HL-60 (cell line): Measurements from ENCODE around the gene EDARADD.

Source experiments
- DNase-seq, 2 experiments: peaks; one replicate each; pipeline ENCODE4 v3.0.0-alpha.2; 2010 to 2020; ENCODE audit warnings: low read depth in 1 of 2, low spot score in 1 of 2
- H3K27ac ChIP-seq: fragments of 250-450 bp; sonication (Bioruptor Pico); replicated peaks from 2 replicates; pipeline ENCODE4 v1.5.1; 2020; ENCODE audit warnings: mild to moderate bottlenecking, moderate library complexity
- H3K27me3 ChIP-seq: fragments of 250-450 bp; sonication (Bioruptor Pico); 2 replicates; pipeline ENCODE4 v1.5.1; 2021; ENCODE audit warnings: mild to moderate bottlenecking, moderate library complexity; ENCODE audit not compliant: insufficient read depth, poor library complexity, severe bottlenecking
- H3K4me3 ChIP-seq: replicated peaks from 2 replicates; pipeline ENCODE4 v1.5.1; 2011; ENCODE audit warnings: mild to moderate bottlenecking, control low read depth, low read length; ENCODE audit not compliant: insufficient read depth
- CTCF ChIP-seq: IDR thresholded peaks from one replicate; pipeline ENCODE4 v1.5.1; 2011; ENCODE audit warnings: low read length, control low read depth, inconsistent platforms; ENCODE audit not compliant: insufficient read depth
- GABPA ChIP-seq: IDR thresholded peaks from 2 replicates; pipeline ENCODE4 v1.6.1; 2012; ENCODE audit warnings: low read depth
- POLR2AphosphoS5 ChIP-seq: IDR thresholded peaks from 2 replicates; pipeline ENCODE4 v1.6.1; 2012; ENCODE audit warnings: low read depth
- REST ChIP-seq: IDR thresholded peaks from 2 replicates; pipeline ENCODE4 v1.6.1; 2012; ENCODE audit warnings: low read depth; ENCODE audit not compliant: insufficient replicate concordance
- SPI1 ChIP-seq: IDR thresholded peaks from 2 replicates; pipeline ENCODE4 v1.6.1; 2012; ENCODE audit warnings: low read depth, mild to moderate bottlenecking, borderline replicate concordance

The EDARADD gene

GRCh38 chr1:236429715-236430274 lies 35.7 kb downstream of the EDARADD start:
- Histone ChIP-seq H3K27ac (no peak overlapping the region), H3K4me3 (no peak overlapping the region), H3K27me3 (no peaks in the 10 kb centered on the region)
- TF ChIP-seq CTCF (no peak), REST (no peak), POLR2AphosphoS5 (no peak), SPI1 (no peak), GABPA (no peak)
- no peak for DNase-seq

GRCh38 chr1:236433819-236434315 lies 39.8 kb downstream of the EDARADD start:
- TF ChIP-seq SPI1 = no peak
- TF ChIP-seq REST = no peak
- no peak for TF ChIP-seq POLR2AphosphoS5
- TF ChIP-seq CTCF = no peak
- no peak for TF ChIP-seq GABPA

GRCh38 chr1:236438614-236439013 lies 44.5 kb downstream of the EDARADD start:
- no peak for DNase-seq
- H3K27me3 ChIP-seq = peaks cover 2% of the 10 kb centered on the region
- no peak overlapping the region for H3K27ac ChIP-seq
- TF ChIP-seq CTCF = no peak
- TF ChIP-seq REST = no peak
- no peak for TF ChIP-seq GABPA
- TF ChIP-seq POLR2AphosphoS5 = no peak
- no peak for TF ChIP-seq SPI1
- no peak overlapping the region for H3K4me3 ChIP-seq

More at GRCh38 chr1:236433819-236434315, 39.8 kb downstream of the EDARADD start:
- Histone ChIP-seq H3K27me3 (peaks cover 2% of the 10 kb centered on the region), H3K27ac (no peak overlapping the region), H3K4me3 (no peak overlapping the region)
- no peak for DNase-seq
